ENCODE measurements around the gene TMCO5A. TPM values are rescaled to one million over a fixed set of nuclear protein-coding genes. Genes with fewer than 3 reads are reported as not detected.

Gene TMCO5A
- total RNA-seq: not detected in 2 replicates

GRCh38 chr15:37934340-37934739, at the start of gene TMCO5A:
Gene TMCO5A, plus strand, starts transcription at chr15:37934640. Its CDS starts 1,684 bp downstream, at chr15:37936324.
- Mint-ChIP-seq H3K4me1 (ENCODE audit: low read depth) (no peaks in the 10 kb centered on the region), H3K9me3 (no peaks in the 10 kb centered on the region), H3K27me3 (ENCODE audit: low read depth) (no peaks in the 10 kb centered on the region), H3K27ac (no peak within 1 kb of the TSS), H3K4me3 (ENCODE audit: low read depth) (no peak within 1 kb of the TSS), H3K36me3 (ENCODE audit: low read depth) (no peaks in the 10 kb centered on the region)
- DNase-seq (ENCODE audit: low spot score): no peak
- intact Hi-C loops (cut with micrococcal nuclease): no loop called here

- intact Hi-C loops (cut with micrococcal nuclease): loop anchor here (10.0 kb wide), 1 partner anchor 121 kb away; no protein-coding TSS in a partner anchor
- H3K9me3 Mint-ChIP-seq: no peaks in the 10 kb centered on the region
- no peaks in the 10 kb centered on the region for H3K36me3 Mint-ChIP-seq (ENCODE audit: low read depth)
- no peaks in the 10 kb centered on the region for H3K4me1 Mint-ChIP-seq (ENCODE audit: low read depth)
- no peak for DNase-seq (ENCODE audit: low spot score)
- no peak overlapping the region for H3K27ac Mint-ChIP-seq
- no peak overlapping the region for H3K4me3 Mint-ChIP-seq (ENCODE audit: low read depth)
- no peaks in the 10 kb centered on the region for H3K27me3 Mint-ChIP-seq (ENCODE audit: low read depth)
These were observed 48.8 kb upstream of the TMCO5A start for GRCh38 chr15:37885651-37886050.

GRCh38 chr15:37888356-37888755, 46.1 kb upstream of the TMCO5A start:
- intact Hi-C loops (cut with micrococcal nuclease): loop anchor here (10.0 kb wide), 1 partner anchor 124 kb away; no protein-coding TSS in a partner anchor
- Mint-ChIP-seq H3K36me3 (ENCODE audit: low read depth) (no peaks in the 10 kb centered on the region), H3K4me3 (ENCODE audit: low read depth) (no peak overlapping the region), H3K4me1 (ENCODE audit: low read depth) (no peaks in the 10 kb centered on the region), H3K27ac (no peak overlapping the region), H3K9me3 (no peaks in the 10 kb centered on the region), H3K27me3 (ENCODE audit: low read depth) (no peaks in the 10 kb centered on the region)
- no peak for DNase-seq (ENCODE audit: low spot score)

- no peak for DNase-seq (ENCODE audit: low spot score)
- no peaks in the 10 kb centered on the region for H3K36me3 Mint-ChIP-seq (ENCODE audit: low read depth)
- H3K4me1 Mint-ChIP-seq (ENCODE audit: low read depth): no peaks in the 10 kb centered on the region
- H3K9me3 Mint-ChIP-seq: no peaks in the 10 kb centered on the region
- H3K27ac Mint-ChIP-seq: no peak overlapping the region
- H3K4me3 Mint-ChIP-seq (ENCODE audit: low read depth): no peak overlapping the region
- H3K27me3 Mint-ChIP-seq (ENCODE audit: low read depth): no peaks in the 10 kb centered on the region
- intact Hi-C loops (cut with micrococcal nuclease): loop anchor here (5.0 kb wide), 1 partner anchor 1010 kb away; no protein-coding TSS in a partner anchor
These were observed 42.6 kb upstream of the TMCO5A start for GRCh38 chr15:37891766-37892368.

- intact Hi-C loops (cut with micrococcal nuclease): loop anchor here (5.0 kb wide), 1 partner anchor 1011 kb away; no protein-coding TSS in a partner anchor
- Mint-ChIP-seq H3K4me3 (ENCODE audit: low read depth) (no peak overlapping the region), H3K36me3 (ENCODE audit: low read depth) (no peaks in the 10 kb centered on the region), H3K27ac (no peak overlapping the region), H3K4me1 (ENCODE audit: low read depth) (no peaks in the 10 kb centered on the region), H3K9me3 (no peaks in the 10 kb centered on the region), H3K27me3 (ENCODE audit: low read depth) (no peaks in the 10 kb centered on the region)
- DNase-seq (ENCODE audit: low spot score): no peak
These were observed 41.1 kb upstream of the TMCO5A start for GRCh38 chr15:37893309-37893708.

- intact Hi-C loops (cut with micrococcal nuclease): no loop called here
These were observed 36.1 kb upstream of the TMCO5A start for GRCh38 chr15:37898362-37898761.

GRCh38 chr15:37900326-37901221, 33.9 kb upstream of the TMCO5A start:
- no peak overlapping the region for H3K4me3 Mint-ChIP-seq (ENCODE audit: low read depth)
- H3K4me1 Mint-ChIP-seq (ENCODE audit: low read depth): no peaks in the 10 kb centered on the region
- intact Hi-C loops (cut with micrococcal nuclease): no loop called here
- no peaks in the 10 kb centered on the region for H3K36me3 Mint-ChIP-seq (ENCODE audit: low read depth)
- no peak overlapping the region for H3K27ac Mint-ChIP-seq
- H3K27me3 Mint-ChIP-seq (ENCODE audit: low read depth): no peaks in the 10 kb centered on the region
- no peaks in the 10 kb centered on the region for H3K9me3 Mint-ChIP-seq
- no peak for DNase-seq (ENCODE audit: low spot score)

More at GRCh38 chr15:37898362-37898761, 36.1 kb upstream of the TMCO5A start:
- H3K27ac Mint-ChIP-seq: no peak overlapping the region
- no peaks in the 10 kb centered on the region for H3K4me1 Mint-ChIP-seq (ENCODE audit: low read depth)
- no peaks in the 10 kb centered on the region for H3K9me3 Mint-ChIP-seq
- H3K4me3 Mint-ChIP-seq (ENCODE audit: low read depth): no peak overlapping the region
- no peaks in the 10 kb centered on the region for H3K36me3 Mint-ChIP-seq (ENCODE audit: low read depth)
- DNase-seq (ENCODE audit: low spot score): no peak
- no peaks in the 10 kb centered on the region for H3K27me3 Mint-ChIP-seq (ENCODE audit: low read depth)

GRCh38 chr15:37902126-37902525, 32.3 kb upstream of the TMCO5A start:
- H3K27me3 Mint-ChIP-seq (ENCODE audit: low read depth): no peaks in the 10 kb centered on the region
- H3K36me3 Mint-ChIP-seq (ENCODE audit: low read depth): no peaks in the 10 kb centered on the region
- intact Hi-C loops (cut with micrococcal nuclease): no loop called here
- H3K4me3 Mint-ChIP-seq (ENCODE audit: low read depth): no peak overlapping the region
- no peaks in the 10 kb centered on the region for H3K9me3 Mint-ChIP-seq
- DNase-seq (ENCODE audit: low spot score): no peak
- H3K27ac Mint-ChIP-seq: no peak overlapping the region
- no peaks in the 10 kb centered on the region for H3K4me1 Mint-ChIP-seq (ENCODE audit: low read depth)

GRCh38 chr15:37903919-37904625, 30.4 kb upstream of the TMCO5A start:
- DNase-seq (ENCODE audit: low spot score): no peak
- Mint-ChIP-seq H3K36me3 (ENCODE audit: low read depth) (no peaks in the 10 kb centered on the region), H3K4me3 (ENCODE audit: low read depth) (no peak overlapping the region), H3K27ac (no peak overlapping the region), H3K27me3 (ENCODE audit: low read depth) (no peaks in the 10 kb centered on the region), H3K9me3 (no peaks in the 10 kb centered on the region), H3K4me1 (ENCODE audit: low read depth) (no peaks in the 10 kb centered on the region)
- intact Hi-C loops (cut with micrococcal nuclease): no loop called here

- Mint-ChIP-seq H3K27me3 (ENCODE audit: low read depth) (no peaks in the 10 kb centered on the region), H3K4me1 (ENCODE audit: low read depth) (no peaks in the 10 kb centered on the region), H3K36me3 (ENCODE audit: low read depth) (no peaks in the 10 kb centered on the region), H3K4me3 (ENCODE audit: low read depth) (no peak overlapping the region), H3K9me3 (no peaks in the 10 kb centered on the region), H3K27ac (no peak overlapping the region)
- DNase-seq (ENCODE audit: low spot score): no peak
- intact Hi-C loops (cut with micrococcal nuclease): no loop called here
These were observed 27.3 kb upstream of the TMCO5A start for GRCh38 chr15:37907136-37907535.

GRCh38 chr15:37921527-37922385, 12.7 kb upstream of the TMCO5A start:
- intact Hi-C loops (cut with micrococcal nuclease): no loop called here
- Mint-ChIP-seq H3K27ac (no peak overlapping the region), H3K27me3 (ENCODE audit: low read depth) (no peaks in the 10 kb centered on the region), H3K4me3 (ENCODE audit: low read depth) (no peak overlapping the region), H3K9me3 (no peaks in the 10 kb centered on the region), H3K4me1 (ENCODE audit: low read depth) (no peaks in the 10 kb centered on the region), H3K36me3 (ENCODE audit: low read depth) (no peaks in the 10 kb centered on the region)
- DNase-seq (ENCODE audit: low spot score): no peak

- no peak for DNase-seq (ENCODE audit: low spot score)
- Mint-ChIP-seq H3K4me1 (ENCODE audit: low read depth) (no peaks in the 10 kb centered on the region), H3K36me3 (ENCODE audit: low read depth) (no peaks in the 10 kb centered on the region), H3K9me3 (no peaks in the 10 kb centered on the region), H3K27me3 (ENCODE audit: low read depth) (no peaks in the 10 kb centered on the region), H3K4me3 (ENCODE audit: low read depth) (no peak overlapping the region), H3K27ac (no peak overlapping the region)
- intact Hi-C loops (cut with micrococcal nuclease): no loop called here
These were observed 8.3 kb upstream of the TMCO5A start for GRCh38 chr15:37926136-37926535.

Data from activated T-helper 2 cell treated with anti-CD3 and anti-CD28 coated beads, Interferon-gamma antibody, Interleukin-2, Interleukin-4, amounts not matched to agents 10 μg/mL and 5 μg/mL and 100 μg/mL, durations not matched to agents 14 hours and 24 hours and 36 hours (primary cell).